HepG2 (cell line): ENCODE results near the gene WDHD1. TPM values are rescaled to one million over a fixed set of nuclear protein-coding genes. Genes with fewer than 3 reads are reported as not detected.

Experiments
- ATAC-seq: fragments of 200-7000 bp; cut with Tn5 transposase; 3 replicates; pipeline ENCODE4 v1.9.1; 2020; ENCODE audit warnings: mild to moderate bottlenecking, moderate library complexity
- BruUV-seq: library from RNA; stranded (reverse); fragments of 400-500 nt; replicated peaks from 2 replicates; lab custom pipeline; 2021; lab: Mats Ljungman, UMichigan
- CTCF ChIA-PET: fragments of 300-600 bp; formaldehyde crosslinking; extraction: SDS; loops from one replicate; lab custom pipeline; 2021; ENCODE audit warnings: low total read pairs, inconsistent platforms, low intra/inter-chr PET ratio; lab: Yijun Ruan, JAX
- POLR2A ChIA-PET: fragments of 350-600 bp; sonication (Branson Sonifier 250); formaldehyde crosslinking; loops from one replicate; lab custom pipeline; 2020; ENCODE audit warnings: antibody characterized with exemption, inconsistent platforms; lab: Yijun Ruan, JAX
- DNase-seq: peaks from one replicate; pipeline ENCODE4 v3.0.0-alpha.2; 2015; ENCODE audit warnings: low spot score
- FAIRE-seq: peaks from 3 replicates; lab custom pipeline; 2011; peaks lifted over from hg19 to GRCh38; lab: Jason Lieb, UNC
- H2AFZ ChIP-seq: one replicate; pipeline ENCODE4 v1.6.1; 2011; ENCODE audit warnings: low read length, inconsistent platforms
- H3K27ac ChIP-seq: fragments of 300-600 bp; 3 replicates; pipeline ENCODE4 v1.8.0; 2011; ENCODE audit warnings: mixed run types, mild to moderate bottlenecking, mixed read lengths, low read length, inconsistent platforms; ENCODE audit not compliant: insufficient read depth; ENCODE audit errors: extremely low read length
- H3K27me3 ChIP-seq, 2 experiments: fragments of 200-600 bp in 1 of 2; 2 replicates in 1 of 2; 3 replicates in 1 of 2; pipeline versions ENCODE4 v1.6.0 to v1.8.0; 2011; ENCODE audit warnings: low read length in 2 of 2, mild to moderate bottlenecking in 2 of 2, moderate library complexity in 2 of 2, inconsistent platforms in 1 of 2; ENCODE audit not compliant: insufficient read depth in 2 of 2, control insufficient read depth in 1 of 2
- H3K36me3 ChIP-seq, 2 experiments: fragments of 200-600 bp in 1 of 2; replicated peaks in 1 of 2; 2 replicates in 1 of 2; 3 replicates in 1 of 2; pipeline versions ENCODE4 v1.5.1 to v1.8.0; 2011; ENCODE audit warnings: low read length in 2 of 2, inconsistent platforms in 1 of 2; ENCODE audit not compliant: insufficient read depth in 2 of 2, control insufficient read depth in 1 of 2
- H3K4me1 ChIP-seq: 2 replicates; pipeline ENCODE4 v1.5.1; 2012; ENCODE audit warnings: low read length, inconsistent platforms; ENCODE audit not compliant: insufficient read depth
- H3K4me2 ChIP-seq: 2 replicates; pipeline ENCODE4 v1.6.0; 2011; ENCODE audit warnings: low read depth, low read length, inconsistent platforms
- H3K4me3 ChIP-seq, 3 experiments: fragments of 200-600 bp in 1 of 3; sonication (generic), shearing (Covaris generic) in 1 of 3; replicated peaks in 1 of 3; 2 replicates each; pipeline ENCODE4 v1.5.1; 2011 to 2016; ENCODE audit warnings: low read length in 3 of 3, inconsistent platforms in 2 of 3, low read depth in 2 of 3, mild to moderate bottlenecking in 2 of 3, control low read depth in 1 of 3, mixed read lengths in 1 of 3; ENCODE audit not compliant: insufficient read depth in 1 of 3
- H3K79me2 ChIP-seq: one replicate; pipeline ENCODE4 v1.6.1; 2011; ENCODE audit warnings: low read length, inconsistent platforms; ENCODE audit not compliant: insufficient read depth
- H3K9ac ChIP-seq: 2 replicates; pipeline ENCODE4 v1.6.0; 2011; ENCODE audit warnings: mild to moderate bottlenecking, low read depth, low read length, inconsistent platforms; ENCODE audit not compliant: insufficient read depth
- H3K9me3 ChIP-seq: 2 replicates; pipeline ENCODE4 v1.5.1; 2012; ENCODE audit warnings: mild to moderate bottlenecking, low read length
- H4K20me1 ChIP-seq: 2 replicates; pipeline ENCODE4 v1.6.0; 2011; ENCODE audit warnings: inconsistent platforms, mild to moderate bottlenecking, low read length, moderate library complexity; ENCODE audit not compliant: insufficient read depth
- GPN1 ChIP-seq: sonication (generic); formaldehyde crosslinking; IDR thresholded peaks from 2 replicates; pipeline ENCODE4 v1.5.1; 2020; ENCODE audit warnings: missing genetic modification reagents, borderline replicate concordance
- NFATC3 ChIP-seq: sonication (generic); formaldehyde crosslinking; IDR thresholded peaks from 2 replicates; pipeline ENCODE4 v1.5.1; 2020; ENCODE audit warnings: mild to moderate bottlenecking, missing genetic modification reagents
- NFE2L1 ChIP-seq: sonication (generic); formaldehyde crosslinking; IDR thresholded peaks from 2 replicates; pipeline ENCODE4 v1.4.0; 2020; ENCODE audit warnings: missing genetic modification reagents, mild to moderate bottlenecking, borderline replicate concordance
- STAG1 ChIP-seq: sonication (generic); formaldehyde crosslinking; IDR thresholded peaks from 2 replicates; pipeline ENCODE4 v1.4.0; 2020; ENCODE audit warnings: missing genetic modification reagents
- ZNF350 ChIP-seq: sonication (generic); formaldehyde crosslinking; IDR thresholded peaks from 2 replicates; pipeline ENCODE4 v1.4.0; 2020; ENCODE audit warnings: mild to moderate bottlenecking, low read depth, missing genetic modification reagents, borderline replicate concordance
- WGBS: methylation state at CpG from one replicate; pipeline ENCODE4 v1.1.6; 2017; ENCODE audit warnings: low lambda C conversion rate; 5-methylcytosine and 5-hydroxymethylcytosine counted together
- in situ Hi-C: cut with HindIII; loops from 2 replicates; pipeline ENCODE4 v1.10.0; 2017; ENCODE audit warnings: low pct_unique_long_range_greater_than_20kb; ENCODE audit not compliant: extremely low pct_ligation_motif_present
- intact Hi-C: fragments of 100-400 bp; cut with micrococcal nuclease; formaldehyde crosslinking; loops from one replicate; pipeline ENCODE4 v1.10.0; 2022; ENCODE audit not compliant: unreplicated experiment
- polyA plus RNA-seq, 8 experiments: library from polyadenylated mRNA; depleted of rRNA in 3 of 8; stranded (reverse) in 7 of 8; unstranded in 1 of 8; fragments of >200 nt; fragmentation: Illumina TruSeq in 4 of 8; extraction: Trizol in 4 of 8; gene quantifications; 2 replicates each; pipeline versions ENCODE4 v1.2.1 to v1.2.3, GENCODE V29; 2011 to 2016; ENCODE audit warnings: low read depth in 4 of 8, missing spikeins in 1 of 8, mixed read lengths in 1 of 8; ENCODE audit not compliant: insufficient read depth in 1 of 8
- total RNA-seq, 5 experiments: library from RNA; depleted of rRNA; stranded (reverse); fragments of >200 nt; fragmentation: Illumina TruSeq; extraction: Trizol; gene quantifications; 2 replicates each; pipeline ENCODE4 v1.2.3, GENCODE V29; 2016; ENCODE audit warnings: low read depth in 1 of 5
- TF ChIP-seq, protein P1 (sequence below): sonication (generic); formaldehyde crosslinking; IDR thresholded peaks from 2 replicates; pipeline ENCODE4 v1.5.0; 2020; ENCODE audit warnings: mild to moderate bottlenecking, missing genetic modification reagents, borderline replicate concordance
- TF ChIP-seq, protein P2 (sequence below): IDR thresholded peaks from 2 replicates; pipeline ENCODE4 v1.6.1; 2016; ENCODE audit warnings: mild to moderate bottlenecking, missing biosample characterization, missing genetic modification reagents

The WDHD1 gene
- total and polyA plus RNA-seq, 2 of the 13 experiments (the other 11 are each of a cell fraction or from before 2014, with no cell fraction given), result 5.5 to 27.5 TPM

DNA sequence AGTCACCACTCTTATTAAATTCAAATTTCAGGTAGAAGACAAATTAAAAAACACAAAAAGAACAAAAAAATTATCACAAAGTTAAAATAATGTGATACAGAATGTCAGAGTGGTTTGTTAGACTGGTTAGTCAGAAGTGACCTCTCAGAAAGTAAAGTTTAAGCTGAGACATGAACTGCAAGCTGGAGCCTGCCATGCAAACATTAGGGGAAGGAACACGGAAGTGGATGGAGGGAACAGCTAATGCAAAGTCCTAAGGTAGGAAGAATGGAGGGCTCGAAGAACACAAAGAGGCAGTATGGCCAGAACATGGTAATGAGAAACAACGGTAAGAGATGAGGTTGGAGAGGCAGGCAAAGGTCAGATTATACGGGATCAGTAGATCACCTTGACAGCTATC, 41.7 kb downstream of the WDHD1 start (continued):
- TF ChIP-seq, protein P1, sequence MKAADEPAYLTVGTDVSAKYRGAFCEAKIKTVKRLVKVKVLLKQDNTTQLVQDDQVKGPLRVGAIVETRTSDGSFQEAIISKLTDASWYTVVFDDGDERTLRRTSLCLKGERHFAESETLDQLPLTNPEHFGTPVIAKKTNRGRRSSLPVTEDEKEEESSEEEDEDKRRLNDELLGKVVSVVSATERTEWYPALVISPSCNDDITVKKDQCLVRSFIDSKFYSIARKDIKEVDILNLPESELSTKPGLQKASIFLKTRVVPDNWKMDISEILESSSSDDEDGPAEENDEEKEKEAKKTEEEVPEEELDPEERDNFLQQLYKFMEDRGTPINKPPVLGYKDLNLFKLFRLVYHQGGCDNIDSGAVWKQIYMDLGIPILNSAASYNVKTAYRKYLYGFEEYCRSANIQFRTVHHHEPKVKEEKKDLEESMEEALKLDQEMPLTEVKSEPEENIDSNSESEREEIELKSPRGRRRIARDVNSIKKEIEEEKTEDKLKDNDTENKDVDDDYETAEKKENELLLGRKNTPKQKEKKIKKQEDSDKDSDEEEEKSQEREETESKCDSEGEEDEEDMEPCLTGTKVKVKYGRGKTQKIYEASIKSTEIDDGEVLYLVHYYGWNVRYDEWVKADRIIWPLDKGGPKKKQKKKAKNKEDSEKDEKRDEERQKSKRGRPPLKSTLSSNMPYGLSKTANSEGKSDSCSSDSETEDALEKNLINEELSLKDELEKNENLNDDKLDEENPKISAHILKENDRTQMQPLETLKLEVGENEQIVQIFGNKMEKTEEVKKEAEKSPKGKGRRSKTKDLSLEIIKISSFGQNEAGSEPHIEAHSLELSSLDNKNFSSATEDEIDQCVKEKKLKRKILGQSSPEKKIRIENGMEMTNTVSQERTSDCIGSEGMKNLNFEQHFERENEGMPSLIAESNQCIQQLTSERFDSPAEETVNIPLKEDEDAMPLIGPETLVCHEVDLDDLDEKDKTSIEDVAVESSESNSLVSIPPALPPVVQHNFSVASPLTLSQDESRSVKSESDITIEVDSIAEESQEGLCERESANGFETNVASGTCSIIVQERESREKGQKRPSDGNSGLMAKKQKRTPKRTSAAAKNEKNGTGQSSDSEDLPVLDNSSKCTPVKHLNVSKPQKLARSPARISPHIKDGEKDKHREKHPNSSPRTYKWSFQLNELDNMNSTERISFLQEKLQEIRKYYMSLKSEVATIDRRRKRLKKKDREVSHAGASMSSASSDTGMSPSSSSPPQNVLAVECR (CRISPR knock-in tag), result no peak
- TF ChIP-seq, protein P2, sequence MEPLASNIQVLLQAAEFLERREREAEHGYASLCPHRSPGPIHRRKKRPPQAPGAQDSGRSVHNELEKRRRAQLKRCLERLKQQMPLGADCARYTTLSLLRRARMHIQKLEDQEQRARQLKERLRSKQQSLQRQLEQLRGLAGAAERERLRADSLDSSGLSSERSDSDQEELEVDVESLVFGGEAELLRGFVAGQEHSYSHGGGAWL (CRISPR knock-in tag), result no peak
- TF ChIP-seq NFE2L1 (CRISPR knock-in tag) (no peak), ZNF350 (no peak), GPN1 (CRISPR knock-in tag) (no peak)

DNA sequence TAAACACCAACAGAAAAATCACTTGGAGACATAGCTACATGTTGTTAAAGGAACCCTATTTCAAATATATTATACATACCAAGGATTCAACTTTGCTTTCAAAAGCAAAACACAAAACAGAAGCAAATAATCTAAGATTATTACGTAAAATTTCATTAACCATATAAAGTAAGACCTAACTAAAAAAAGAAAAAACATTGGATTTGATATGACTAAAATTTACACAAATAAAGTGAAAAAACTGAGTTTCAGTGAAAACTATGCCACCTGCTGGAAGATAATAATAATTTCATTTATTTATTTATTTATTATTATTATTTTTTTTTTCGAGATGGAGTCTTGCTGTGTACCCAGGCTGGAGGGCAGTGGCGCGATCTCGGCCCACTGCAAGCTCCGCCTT, 45.2 kb downstream of the WDHD1 start:
- BruUV-seq, result no TSS peak
- TF ChIP-seq NFATC3 (CRISPR knock-in tag) (no peak), STAG1 (CRISPR knock-in tag) (peak; percentile 23; the same call in 1 of the 2 replicates)
- TF ChIP-seq, all 625 proteins: peak for 1
- in situ Hi-C loops (no loop called here), intact Hi-C loops (no loop called here)
- ChIA-PET CTCF (no interaction called here), POLR2A (no interaction called here)
- Histone ChIP-seq H3K4me3 (no peak overlapping the region), H3K36me3 (peaks cover 4 to 14% of the 10 kb centered on the region in 2 experiments; a peak in 4 of 5 replicates), H4K20me1 (no peaks in the 10 kb centered on the region), H3K4me2 (no peak overlapping the region), H3K4me1 (no peaks in the 10 kb centered on the region), H3K27me3 (no peaks in the 10 kb centered on the region), H3K9ac (no peak overlapping the region), H3K79me2 (no peaks in the 10 kb centered on the region), H3K9me3 (no peaks in the 10 kb centered on the region), H2AFZ (no peak overlapping the region), H3K27ac (no peak overlapping the region)
- DNase-seq (no peak), FAIRE-seq (no peak), ATAC-seq (no peak)
- 79% methylated on average over 6 of the region's 6 CpGs for WGBS
